CD4-positive, CD25-positive, alpha-beta regulatory T cell (primary cell): ENCODE results near the gene FKBP6. TPM values are rescaled to one million over a fixed set of nuclear protein-coding genes. Genes with fewer than 3 reads are reported as not detected.
"Not testable (repeated sequence)": the region's sequence is repeated elsewhere in the genome, so short reads cannot be mapped to it uniquely, and the experiment has no call there.

ENCODE experiments used
- ATAC-seq, 2 donors: fragments of 150-1000 bp; cut with Tn5 transposase; one replicate each; pipeline ENCODE4 v1.10.0; 2021; ENCODE audit warnings: low read depth in 2 of 2, moderate number of reproducible peaks in 2 of 2, moderate library complexity in 1 of 2
- DNase-seq, 3 donors: peaks; one replicate each; pipeline versions ENCODE4 v3.0.0 to v3.0.0-alpha.2; 2012 to 2022; ENCODE audit warnings: mixed read lengths in 1 of 3
- H3K27ac ChIP-seq: one replicate; pipeline ENCODE4 v1.7.0; 2013; ENCODE audit warnings: mild to moderate bottlenecking, low read length; ENCODE audit not compliant: insufficient read depth, poor library complexity, severe bottlenecking
- H3K27me3 ChIP-seq: one replicate; pipeline ENCODE4 v1.7.0; 2013; ENCODE audit warnings: low read length; ENCODE audit not compliant: control insufficient read depth, insufficient read depth
- H3K36me3 ChIP-seq: one replicate; pipeline ENCODE4 v1.7.0; 2013; ENCODE audit warnings: mild to moderate bottlenecking, low read length, moderate library complexity; ENCODE audit not compliant: control insufficient read depth, insufficient read depth
- H3K4me1 ChIP-seq: 2 replicates; pipeline ENCODE4 v1.7.0; 2013; ENCODE audit warnings: mild to moderate bottlenecking, low read length; ENCODE audit not compliant: insufficient read depth, control insufficient read depth, poor library complexity, severe bottlenecking
- H3K4me3 ChIP-seq: one replicate; pipeline ENCODE4 v1.7.0; 2013; ENCODE audit warnings: low read depth, mild to moderate bottlenecking, low read length, moderate library complexity
- H3K9me3 ChIP-seq, 2 experiments: 1 replicate in 1 of 2; 2 replicates in 1 of 2; pipeline ENCODE4 v1.7.0; 2013; ENCODE audit warnings: low read length in 2 of 2, mild to moderate bottlenecking in 1 of 2, moderate library complexity in 1 of 2; ENCODE audit not compliant: control insufficient read depth in 2 of 2
- H3K27ac Mint-ChIP-seq, 3 donors: one replicate each; pipeline ENCODE4 v1.8.0; 2020 to 2022; ENCODE audit warnings: mild to moderate bottlenecking in 3 of 3, mixed read lengths in 3 of 3, moderate library complexity in 2 of 3
- H3K27me3 Mint-ChIP-seq: one replicate; pipeline ENCODE4 v1.8.0; 2022; ENCODE audit warnings: mild to moderate bottlenecking, mixed read lengths
- H3K36me3 Mint-ChIP-seq: one replicate; pipeline ENCODE4 v1.8.0; 2020; ENCODE audit warnings: mixed read lengths
- H3K4me1 Mint-ChIP-seq, 4 donors: one replicate each; pipeline ENCODE4 v1.8.0; 2020 to 2022; ENCODE audit warnings: mixed read lengths in 4 of 4, mild to moderate bottlenecking in 1 of 4
- H3K4me3 Mint-ChIP-seq, 4 donors: one replicate each; pipeline ENCODE4 v1.8.0; 2020 to 2022; ENCODE audit warnings: mild to moderate bottlenecking in 4 of 4, mixed read lengths in 4 of 4, moderate library complexity in 3 of 4
- H3K9me3 Mint-ChIP-seq, 7 donors: one replicate each; pipeline ENCODE4 v1.8.0; 2020 to 2022; ENCODE audit warnings: mixed read lengths in 7 of 7, mild to moderate bottlenecking in 3 of 7, moderate library complexity in 2 of 7
- polyA plus RNA-seq, 4 donors: library from polyadenylated mRNA; unstranded; fragments of 300-500 nt; fragmentation: Illumina TruSeq; gene quantifications; one replicate each; pipeline ENCODE4 v1.2.3, GENCODE V29; 2021
- total RNA-seq: library from RNA; stranded (reverse); gene quantifications from one replicate; pipeline ENCODE4 v1.2.3, GENCODE V29; 2022

Gene FKBP6
- total and polyA plus RNA-seq, 5 donors from 2014 or later = not detected

DNA sequence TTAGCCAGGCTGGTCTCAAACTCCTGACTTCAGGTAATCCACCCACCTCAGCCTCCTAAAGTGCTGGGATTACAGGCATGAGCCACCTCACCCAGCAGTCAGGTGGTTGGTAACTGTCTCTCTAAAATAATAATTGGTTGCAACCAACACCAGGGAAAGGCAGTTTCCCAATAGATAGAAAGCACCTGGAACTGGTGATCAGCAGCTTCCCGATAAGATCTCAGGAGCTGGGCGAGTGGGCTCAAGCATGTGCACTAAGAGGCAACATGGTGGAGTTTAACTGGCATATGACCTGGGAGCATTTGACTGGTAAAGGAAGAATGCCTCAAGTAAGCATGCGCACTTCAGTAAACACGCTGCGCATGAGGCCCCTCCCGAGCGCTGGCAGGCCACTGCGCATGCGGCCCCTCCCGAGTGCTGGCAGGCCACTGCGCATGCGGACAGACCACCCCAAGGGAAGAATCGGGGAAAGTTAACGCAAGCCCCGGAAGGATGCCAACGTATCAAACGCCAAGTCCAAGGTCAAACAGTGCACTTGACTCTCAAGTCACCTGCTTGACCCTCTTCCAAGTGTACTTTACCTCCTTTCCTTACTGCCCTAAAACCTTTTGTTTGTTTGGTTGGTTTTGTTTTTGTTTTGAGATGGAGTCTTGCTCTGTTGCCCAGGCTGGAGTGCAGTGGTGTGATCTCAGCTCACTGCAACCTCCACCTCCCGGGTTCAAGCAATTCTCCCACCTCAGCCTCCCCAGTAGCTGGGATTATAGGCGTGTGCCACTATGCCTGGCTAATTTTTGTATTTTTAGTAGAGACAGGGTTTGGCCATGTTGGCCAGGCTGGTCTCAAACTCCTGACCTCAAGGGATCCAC is 71.5 kb downstream of the FKBP6 start:
- H3K36me3 Mint-ChIP-seq, H3K27me3 Mint-ChIP-seq, H3K27ac ChIP-seq, ATAC-seq, H3K9me3 ChIP-seq, H3K36me3 ChIP-seq, H3K9me3 Mint-ChIP-seq, H3K4me1 ChIP-seq, H3K27ac Mint-ChIP-seq, H3K4me1 Mint-ChIP-seq, H3K27me3 ChIP-seq, H3K4me3 ChIP-seq: not testable (repeated sequence)
- peak in 2 of 3 donors; percentile 39 to 66 for DNase-seq
- peak overlapping the region in 3 of 4 donors; percentile 59 to 89 (median 82) for H3K4me3 Mint-ChIP-seq

DNA sequence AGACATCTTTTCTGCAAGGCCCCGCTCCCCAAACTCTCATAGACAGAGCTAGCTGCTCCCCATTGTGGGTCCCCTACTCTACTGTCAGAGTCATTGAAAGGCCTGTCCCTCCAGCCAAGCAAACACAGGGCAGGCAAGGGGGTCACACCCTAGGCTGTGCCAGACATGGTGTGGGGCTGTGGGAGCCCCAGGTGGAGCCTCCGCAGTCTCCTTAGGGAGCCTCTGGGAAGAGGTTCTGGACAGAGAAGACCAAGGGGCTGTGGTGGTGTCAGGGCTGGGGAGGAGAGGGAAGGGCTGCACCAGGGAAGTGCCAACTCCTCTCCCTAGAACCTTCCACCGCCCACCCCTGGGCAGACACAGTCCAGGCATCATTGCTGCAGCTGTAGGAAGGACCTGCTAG is 76.9 kb downstream of the FKBP6 start:
- ATAC-seq, H3K9me3 Mint-ChIP-seq, H3K36me3 Mint-ChIP-seq: not testable (repeated sequence)

More for the DNA sequence above, 76.9 kb downstream of the FKBP6 start:
- H3K27ac ChIP-seq, H3K4me3 Mint-ChIP-seq, H3K4me1 ChIP-seq, H3K4me1 Mint-ChIP-seq, H3K27me3 ChIP-seq, H3K36me3 ChIP-seq, H3K9me3 ChIP-seq, H3K27me3 Mint-ChIP-seq, DNase-seq, H3K27ac Mint-ChIP-seq, H3K4me3 ChIP-seq: not testable (repeated sequence)

Other genes starting within 250 kb of the FKBP6 start
- gene SPDYE9, start 242.1 kb upstream of the FKBP6 start, total RNA-seq = not detected
- gene SPDYE9, start 242.1 kb upstream of the FKBP6 start, polyA plus RNA-seq = under 1 TPM in 1 of 4 donors, not detected in 3; 0.15 TPM
- 31.8 TPM for gene NSUN5, start 19.3 kb upstream of the FKBP6 start, total RNA-seq
- gene NSUN5, start 19.3 kb upstream of the FKBP6 start, polyA plus RNA-seq = 10 to 100 TPM; 47.6 to 60.2 (median 58.2) TPM
- gene TRIM50, start 79 bp upstream of the FKBP6 start, total RNA-seq = not detected
- not detected for gene TRIM50, start 79 bp upstream of the FKBP6 start, polyA plus RNA-seq
- gene FZD9, start 105.6 kb downstream of the FKBP6 start, total RNA-seq = not detected
- under 1 TPM in 2 of 4 donors, not detected in 2; 0.13 to 0.15 TPM for gene FZD9, start 105.6 kb downstream of the FKBP6 start, polyA plus RNA-seq
- gene BAZ1B, start 194.1 kb downstream of the FKBP6 start, total RNA-seq = 61.8 TPM
- 10 to 100 TPM; 13.0 to 14.4 (median 13.8) TPM for gene BAZ1B, start 194.1 kb downstream of the FKBP6 start, polyA plus RNA-seq
- 126 TPM for gene BCL7B, start 229.5 kb downstream of the FKBP6 start, total RNA-seq
- 100 to 1,000 TPM in 1 of 4 donors, 10 to 100 TPM in 3; 78.9 to 105 (median 89.7) TPM for gene BCL7B, start 229.5 kb downstream of the FKBP6 start, polyA plus RNA-seq